DND-41 (cell line): ENCODE measurements around the gene OCA2.

Source experiments
- ATAC-seq: fragments of 200-7000 bp; cut with Tn5 transposase; 3 replicates; pipeline ENCODE4 v1.9.1; 2021; ENCODE audit warnings: low read depth; ENCODE audit not compliant: insufficient read depth
- DNase-seq: peaks from one replicate; pipeline ENCODE4 v3.0.0-alpha.2; 2020
- H2AFZ ChIP-seq: 2 replicates; pipeline ENCODE4 v1.6.0; 2012; ENCODE audit warnings: low read depth, low read length
- H3K27ac ChIP-seq: 2 replicates; pipeline ENCODE4 v1.5.1; 2012; ENCODE audit warnings: low read length, inconsistent platforms
- H3K27me3 ChIP-seq: fragments of 200-600 bp; sonication (generic); 2 replicates; pipeline ENCODE4 v1.6.0; 2012; ENCODE audit warnings: low read length, mild to moderate bottlenecking, inconsistent platforms; ENCODE audit not compliant: insufficient read depth, poor library complexity
- H3K36me3 ChIP-seq: 2 replicates; pipeline ENCODE4 v1.5.1; 2012; ENCODE audit warnings: low read length, inconsistent platforms; ENCODE audit not compliant: insufficient read depth
- H3K4me1 ChIP-seq: 2 replicates; pipeline ENCODE4 v1.5.1; 2012; ENCODE audit warnings: mild to moderate bottlenecking, low read length; ENCODE audit not compliant: insufficient read depth
- H3K4me2 ChIP-seq: 2 replicates; pipeline ENCODE4 v1.6.0; 2012; ENCODE audit warnings: mild to moderate bottlenecking, moderate library complexity, low read length, inconsistent platforms; ENCODE audit not compliant: insufficient read depth
- H3K4me3 ChIP-seq, 2 experiments: fragments of 200-600 bp in 1 of 2; shearing (Covaris generic) in 1 of 2; 2 replicates each; pipeline ENCODE4 v1.5.1; 2012 to 2016; ENCODE audit warnings: inconsistent platforms in 2 of 2, low read length in 2 of 2, mild to moderate bottlenecking in 2 of 2, low read depth in 1 of 2, moderate library complexity in 1 of 2
- H3K79me2 ChIP-seq: 2 replicates; pipeline ENCODE4 v1.6.0; 2012; ENCODE audit warnings: low read length, inconsistent platforms; ENCODE audit not compliant: insufficient read depth
- H3K9ac ChIP-seq: 2 replicates; pipeline ENCODE4 v1.6.0; 2012; ENCODE audit warnings: low read depth, mild to moderate bottlenecking, inconsistent platforms, low read length, moderate library complexity
- H3K9me3 ChIP-seq: 2 replicates; pipeline ENCODE4 v1.5.1; 2012; ENCODE audit warnings: low read length, moderate library complexity, mild to moderate bottlenecking, inconsistent platforms; ENCODE audit not compliant: insufficient read depth, severe bottlenecking
- H4K20me1 ChIP-seq: 2 replicates; pipeline ENCODE4 v1.6.0; 2012; ENCODE audit warnings: low read length; ENCODE audit not compliant: insufficient read depth
- EZH2 ChIP-seq: IDR thresholded peaks from 3 replicates; pipeline ENCODE4 v1.6.1; 2012; ENCODE audit warnings: borderline replicate concordance, low read depth, mild to moderate bottlenecking, moderate library complexity, low read length, inconsistent platforms; ENCODE audit not compliant: severe bottlenecking
- TF ChIP-seq, protein P1 (sequence below): IDR thresholded peaks from 2 replicates; pipeline ENCODE4 v1.5.1; 2012; ENCODE audit warnings: borderline replicate concordance, low read length, moderate library complexity, mild to moderate bottlenecking; ENCODE audit not compliant: poor library complexity, severe bottlenecking; ENCODE audit errors: extremely low read depth

Gene OCA2

GRCh38 chr15:28114114-28114455 lies 15.0 kb upstream of the OCA2 start:
- Histone ChIP-seq H3K4me3 (no peak overlapping the region), H3K27ac (no peak overlapping the region), H3K4me1 (no peaks in the 10 kb centered on the region), H3K27me3 (no peaks in the 10 kb centered on the region), H3K9me3 (no peaks in the 10 kb centered on the region), H4K20me1 (no peaks in the 10 kb centered on the region; the same call in 1 of the 2 replicates), H3K4me2 (no peak overlapping the region), H3K36me3 (peaks cover 75% of the 10 kb centered on the region), H3K9ac (no peak overlapping the region), H2AFZ (no peak overlapping the region), H3K79me2 (no peaks in the 10 kb centered on the region)
- ATAC-seq, result no peak
- TF ChIP-seq, protein P1, sequence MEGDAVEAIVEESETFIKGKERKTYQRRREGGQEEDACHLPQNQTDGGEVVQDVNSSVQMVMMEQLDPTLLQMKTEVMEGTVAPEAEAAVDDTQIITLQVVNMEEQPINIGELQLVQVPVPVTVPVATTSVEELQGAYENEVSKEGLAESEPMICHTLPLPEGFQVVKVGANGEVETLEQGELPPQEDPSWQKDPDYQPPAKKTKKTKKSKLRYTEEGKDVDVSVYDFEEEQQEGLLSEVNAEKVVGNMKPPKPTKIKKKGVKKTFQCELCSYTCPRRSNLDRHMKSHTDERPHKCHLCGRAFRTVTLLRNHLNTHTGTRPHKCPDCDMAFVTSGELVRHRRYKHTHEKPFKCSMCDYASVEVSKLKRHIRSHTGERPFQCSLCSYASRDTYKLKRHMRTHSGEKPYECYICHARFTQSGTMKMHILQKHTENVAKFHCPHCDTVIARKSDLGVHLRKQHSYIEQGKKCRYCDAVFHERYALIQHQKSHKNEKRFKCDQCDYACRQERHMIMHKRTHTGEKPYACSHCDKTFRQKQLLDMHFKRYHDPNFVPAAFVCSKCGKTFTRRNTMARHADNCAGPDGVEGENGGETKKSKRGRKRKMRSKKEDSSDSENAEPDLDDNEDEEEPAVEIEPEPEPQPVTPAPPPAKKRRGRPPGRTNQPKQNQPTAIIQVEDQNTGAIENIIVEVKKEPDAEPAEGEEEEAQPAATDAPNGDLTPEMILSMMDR, result no peak
- no peak for TF ChIP-seq EZH2
- no peak for DNase-seq

- Histone ChIP-seq H4K20me1 (no peaks in the 10 kb centered on the region; the same call in 1 of the 2 replicates), H3K27ac (no peak overlapping the region), H2AFZ (no peak overlapping the region), H3K36me3 (peaks cover 70% of the 10 kb centered on the region), H3K4me1 (no peaks in the 10 kb centered on the region), H3K4me3 (no peak overlapping the region), H3K79me2 (no peaks in the 10 kb centered on the region), H3K27me3 (no peaks in the 10 kb centered on the region), H3K9ac (no peak overlapping the region), H3K4me2 (no peak overlapping the region), H3K9me3 (no peaks in the 10 kb centered on the region)
- ATAC-seq, result no peak
- no peak for DNase-seq
- no peak for TF ChIP-seq EZH2
- TF ChIP-seq, protein P1, result no peak
Measured at GRCh38 chr15:28113394-28114113, 14.4 kb upstream of the OCA2 start.

DNA sequence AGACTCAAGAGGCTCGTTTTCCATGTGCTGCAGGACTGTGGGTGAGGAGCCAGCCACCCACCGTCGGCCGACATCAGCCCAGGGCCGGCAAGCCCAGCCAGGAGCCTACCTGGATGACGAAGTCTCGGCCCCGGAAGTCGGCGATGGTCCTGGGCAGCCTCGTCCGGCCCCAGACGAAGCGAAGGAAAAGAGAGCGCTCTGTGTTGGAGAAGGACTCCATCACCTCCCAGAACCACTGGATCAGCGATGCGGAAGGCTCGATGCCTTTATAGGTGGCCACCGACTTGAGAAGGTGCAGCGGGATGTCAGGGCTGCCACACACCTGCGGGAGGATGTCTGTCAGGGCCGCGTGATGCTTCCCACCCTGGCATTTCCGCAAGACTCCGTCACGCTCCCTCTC lies 13.8 kb upstream of the OCA2 start:
- no peaks in the 10 kb centered on the region for H3K79me2 ChIP-seq
- H4K20me1 ChIP-seq, result no peaks in the 10 kb centered on the region; the same call in 1 of the 2 replicates
- H3K4me2 ChIP-seq, result no peak overlapping the region
- no peak overlapping the region for H3K27ac ChIP-seq
- no peaks in the 10 kb centered on the region for H3K9me3 ChIP-seq
- no peak overlapping the region for H3K9ac ChIP-seq
- TF ChIP-seq, protein P1, result no peak
- TF ChIP-seq EZH2, result no peak
- no peaks in the 10 kb centered on the region for H3K4me1 ChIP-seq
- ATAC-seq (no peak), DNase-seq (no peak)
- peaks cover 64% of the 10 kb centered on the region for H3K36me3 ChIP-seq
- no peak overlapping the region for H2AFZ ChIP-seq
- no peak overlapping the region for H3K4me3 ChIP-seq
- no peaks in the 10 kb centered on the region for H3K27me3 ChIP-seq
